Stimulated activated CD4-positive, alpha-beta T cell treated with anti-CD3 and anti-CD28 coated beads, Interleukin-2, amount 100 ng/mL, for 24 hours (primary cell): ENCODE data around the gene GSG1L.
"Not testable (repeated sequence)": the region's sequence is repeated elsewhere in the genome, so short reads cannot be mapped to it uniquely, and the experiment has no call there.

Source experiments
- DNase-seq, 2 donors: peaks; one replicate each; pipeline ENCODE4 v3.0.0-alpha.2; 2020

Gene GSG1L

DNA sequence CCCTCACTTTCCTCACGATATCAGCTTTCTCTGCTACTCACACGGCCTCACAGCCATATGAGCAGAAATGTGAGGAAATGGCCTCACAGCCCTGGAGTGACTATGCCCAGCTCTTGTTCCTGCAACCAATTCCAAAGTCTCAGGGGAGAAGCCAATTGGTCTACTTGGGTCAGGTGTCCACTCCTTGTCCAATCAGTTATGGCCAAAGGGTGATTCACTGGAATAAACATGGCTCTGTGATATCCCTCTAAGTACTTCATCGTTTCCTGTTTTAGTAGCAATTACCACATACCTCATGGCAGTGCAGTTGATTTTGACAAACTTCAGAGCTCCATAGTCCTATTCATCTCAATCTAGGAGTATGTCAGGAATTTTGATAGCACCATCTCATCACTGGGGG is 318.2 kb downstream of the GSG1L start:
- no peak for DNase-seq

DNA sequence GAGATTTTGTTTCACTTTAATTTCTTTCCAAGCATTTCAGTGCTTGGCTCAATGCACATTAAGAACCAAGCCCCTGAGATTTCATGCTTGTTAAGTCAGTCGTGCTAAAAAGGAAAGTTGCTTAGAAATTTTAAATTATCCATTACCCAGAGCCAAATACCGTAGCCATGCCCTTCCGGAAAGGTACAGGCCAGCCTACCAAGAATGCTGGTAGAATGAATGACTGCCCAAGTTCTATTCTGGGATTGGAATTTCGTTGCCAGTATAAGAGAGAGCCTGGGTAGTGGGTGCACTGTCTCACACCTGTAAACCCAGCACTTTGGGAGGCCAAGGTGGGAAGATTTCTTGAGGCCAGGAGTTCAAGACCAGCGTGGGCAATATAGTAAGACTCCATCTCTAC is 319.6 kb downstream of the GSG1L start:
- DNase-seq, result no peak

DNA sequence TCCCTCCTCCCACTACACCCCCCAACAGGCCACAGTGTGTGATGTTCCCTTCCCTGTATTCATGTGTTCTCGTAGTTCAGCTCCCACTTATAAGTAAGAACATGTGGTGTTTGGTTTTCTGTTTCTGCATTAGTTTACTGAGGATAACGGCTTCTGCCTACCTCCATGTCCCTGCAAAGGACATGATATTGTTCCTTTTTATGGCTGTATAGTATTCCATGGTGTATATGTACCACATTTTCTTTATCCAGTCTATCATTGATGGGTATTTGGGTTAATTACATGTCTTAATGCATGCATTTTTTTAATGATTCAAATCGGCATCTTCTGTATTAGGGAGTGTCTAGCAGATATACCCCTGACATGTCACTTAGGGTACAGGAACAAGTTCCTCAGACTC is 320.5 kb downstream of the GSG1L start:
- DNase-seq, result not testable (repeated sequence)

- DNase-seq, result no peak
These were observed 321.2 kb downstream of the GSG1L start for GRCh38 chr16:27742333-27742732.

DNA sequence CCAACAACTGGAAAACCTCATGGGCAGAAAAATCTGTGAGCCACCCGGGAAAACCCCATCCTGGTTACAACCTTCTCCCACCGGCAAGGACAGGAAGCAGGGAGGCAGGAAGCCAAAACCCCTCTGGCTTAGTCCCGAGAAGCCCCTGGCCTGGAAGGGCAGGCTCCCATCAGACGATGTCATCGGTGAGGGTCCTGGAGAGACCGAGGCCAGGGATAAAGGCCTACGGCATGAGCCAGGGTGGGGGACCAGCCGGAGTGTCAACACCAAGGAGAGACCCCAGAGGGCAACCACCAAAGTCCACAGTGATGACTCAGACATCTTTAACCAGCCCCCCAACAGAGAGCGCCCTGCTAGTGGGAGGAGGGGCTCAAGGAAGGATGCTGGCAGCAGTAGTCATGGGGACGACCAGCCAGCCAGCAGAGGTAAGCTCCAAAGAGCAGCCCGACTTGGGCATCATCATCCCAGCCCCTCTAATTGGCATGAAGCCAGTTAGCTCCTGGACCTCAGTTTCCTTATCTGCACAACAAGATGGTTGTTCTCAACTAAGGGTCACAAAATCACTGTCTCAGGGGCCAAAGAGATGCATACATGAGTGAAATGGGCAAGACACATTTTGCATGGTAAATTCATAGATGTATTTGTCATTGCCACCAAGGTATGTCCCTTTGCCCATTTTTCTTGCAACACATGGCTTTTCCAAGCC is 322.9 kb downstream of the GSG1L start:
- DNase-seq, result no peak

GRCh38 chr16:27739606-27740357 is 323.7 kb downstream of the GSG1L start:
- DNase-seq, result no peak

GRCh38 chr16:27738596-27738995 is 324.9 kb downstream of the GSG1L start:
- DNase-seq, result no peak
